Cortex of kidney (tissue), 1 donor: ENCODE data around the gene LCE5A.
"Not testable (repeated sequence)": the region's sequence is repeated elsewhere in the genome, so short reads cannot be mapped to it uniquely, and the experiment has no call there.

Experiments
- DNase-seq: peaks from one replicate; lab custom pipeline; 2025; lab: John Stamatoyannopoulos, UW

Gene LCE5A, protein sequence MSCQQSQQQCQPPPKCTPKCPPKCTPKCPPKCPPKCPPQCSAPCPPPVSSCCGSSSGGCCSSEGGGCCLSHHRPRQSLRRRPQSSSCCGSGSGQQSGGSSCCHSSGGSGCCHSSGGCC

DNA sequence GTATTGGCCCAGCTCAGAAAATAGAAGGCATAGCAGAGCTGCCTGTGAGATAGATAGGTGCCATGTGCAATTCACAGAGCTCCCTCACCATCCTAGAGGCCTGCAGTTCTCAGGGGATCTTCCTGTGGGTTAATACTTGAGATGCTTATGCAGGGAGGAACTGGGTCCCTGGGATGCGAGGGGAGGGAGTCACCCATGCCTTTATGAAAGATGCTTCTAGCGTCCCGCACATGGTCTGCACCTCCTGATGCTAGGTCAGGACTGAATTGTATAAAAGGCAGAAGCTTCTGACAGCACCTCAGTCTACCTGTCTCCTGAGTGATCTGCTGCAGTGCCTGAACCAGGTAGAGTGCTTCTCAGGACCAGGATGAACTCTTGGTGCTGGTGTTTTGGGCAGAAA is at the start of gene LCE5A:
LCE5A (plus strand) TSS at position 301 of the 400 bp plus-strand sequence. CDS start 732 bp downstream, outside the sequence.
- no peak for DNase-seq

DNA sequence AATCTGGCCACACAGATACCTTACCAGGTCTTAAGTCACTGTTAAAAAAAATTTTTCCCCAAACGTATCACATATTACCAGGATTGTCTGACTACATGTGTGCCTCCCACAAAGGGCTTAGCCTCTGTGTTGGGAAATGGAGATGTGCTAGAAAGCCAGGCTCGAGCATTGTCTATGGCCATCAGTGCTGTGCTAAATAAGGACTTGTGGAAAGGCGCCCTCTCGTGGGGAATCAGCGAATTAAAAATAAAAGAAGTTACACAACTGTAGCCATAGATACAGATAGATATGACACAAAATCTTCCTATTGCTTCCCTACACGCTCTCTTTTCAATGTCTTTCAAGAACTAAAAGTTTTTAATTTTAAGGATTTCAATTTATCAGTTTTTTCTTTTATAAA is 49.1 kb upstream of the LCE5A start:
- no peak for DNase-seq

DNA sequence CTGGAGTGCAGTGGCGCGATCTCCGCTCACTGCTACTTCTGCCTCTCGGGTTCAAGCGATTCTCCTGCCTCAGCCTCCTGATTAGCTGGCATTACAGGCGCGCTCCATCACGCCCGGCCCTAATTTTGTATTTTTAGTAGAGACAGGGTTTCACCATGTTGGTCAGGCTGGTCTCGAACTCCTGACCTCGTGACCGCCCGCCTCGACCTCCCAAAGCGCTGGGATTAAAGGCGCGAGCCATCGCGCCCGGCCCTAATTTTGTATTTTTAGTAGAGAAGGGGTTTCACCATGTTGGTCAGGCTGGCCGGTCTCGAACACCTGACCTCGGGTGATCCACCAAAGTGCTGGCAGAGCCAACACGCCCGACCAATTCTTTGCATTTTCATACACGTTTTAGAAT is 48.0 kb upstream of the LCE5A start:
- no peak for DNase-seq

DNA sequence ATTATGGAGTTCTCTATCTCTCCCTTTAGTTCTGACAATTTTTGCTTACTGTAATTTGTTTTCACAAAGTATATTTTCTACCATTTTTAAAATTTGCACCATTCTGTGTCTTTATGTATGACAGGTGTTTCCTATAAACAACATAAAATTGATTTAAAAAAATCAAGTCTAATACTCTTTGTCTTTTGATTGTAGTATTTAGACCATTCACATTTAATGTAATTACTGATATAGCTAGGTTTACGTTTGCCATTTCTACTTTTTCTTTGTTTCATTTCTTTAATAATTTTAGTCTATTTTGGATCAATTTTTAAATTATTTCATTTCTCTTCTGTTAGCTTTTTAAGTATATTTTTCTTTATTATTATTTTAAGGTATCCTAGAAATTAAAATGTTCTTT is 44.4 kb upstream of the LCE5A start:
- DNase-seq, result no peak

DNA sequence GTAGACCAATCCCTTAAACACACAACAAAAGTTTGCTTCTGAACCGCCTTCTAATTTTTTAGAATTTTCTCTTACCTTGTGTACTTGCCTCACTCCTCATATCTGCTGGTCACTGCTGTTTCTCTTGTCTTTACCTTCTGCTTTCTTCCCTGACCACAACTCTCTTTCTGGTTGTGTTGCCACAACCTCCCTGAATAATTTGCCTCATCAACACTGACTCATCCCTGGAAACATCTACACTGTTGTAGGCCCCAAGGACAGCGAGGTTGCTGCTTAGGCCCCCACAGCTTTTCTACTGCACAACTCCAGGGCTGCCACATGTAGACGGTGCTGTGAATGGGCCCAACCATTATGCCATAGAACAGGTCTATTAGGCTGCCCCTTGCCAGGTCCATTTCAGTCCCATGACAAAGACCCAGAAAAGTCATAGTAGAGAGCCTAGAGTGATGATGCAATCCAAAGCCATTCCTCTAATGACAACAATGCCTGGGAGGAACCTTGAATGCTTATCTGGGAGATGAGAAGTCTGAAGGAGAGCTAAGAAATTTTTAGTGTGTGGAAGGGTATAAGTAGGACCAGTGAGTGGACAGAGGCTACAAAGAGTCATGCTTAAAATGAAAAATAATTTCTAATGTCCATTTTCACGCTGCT is 36.6 kb upstream of the LCE5A start:
- DNase-seq, result no peak

DNA sequence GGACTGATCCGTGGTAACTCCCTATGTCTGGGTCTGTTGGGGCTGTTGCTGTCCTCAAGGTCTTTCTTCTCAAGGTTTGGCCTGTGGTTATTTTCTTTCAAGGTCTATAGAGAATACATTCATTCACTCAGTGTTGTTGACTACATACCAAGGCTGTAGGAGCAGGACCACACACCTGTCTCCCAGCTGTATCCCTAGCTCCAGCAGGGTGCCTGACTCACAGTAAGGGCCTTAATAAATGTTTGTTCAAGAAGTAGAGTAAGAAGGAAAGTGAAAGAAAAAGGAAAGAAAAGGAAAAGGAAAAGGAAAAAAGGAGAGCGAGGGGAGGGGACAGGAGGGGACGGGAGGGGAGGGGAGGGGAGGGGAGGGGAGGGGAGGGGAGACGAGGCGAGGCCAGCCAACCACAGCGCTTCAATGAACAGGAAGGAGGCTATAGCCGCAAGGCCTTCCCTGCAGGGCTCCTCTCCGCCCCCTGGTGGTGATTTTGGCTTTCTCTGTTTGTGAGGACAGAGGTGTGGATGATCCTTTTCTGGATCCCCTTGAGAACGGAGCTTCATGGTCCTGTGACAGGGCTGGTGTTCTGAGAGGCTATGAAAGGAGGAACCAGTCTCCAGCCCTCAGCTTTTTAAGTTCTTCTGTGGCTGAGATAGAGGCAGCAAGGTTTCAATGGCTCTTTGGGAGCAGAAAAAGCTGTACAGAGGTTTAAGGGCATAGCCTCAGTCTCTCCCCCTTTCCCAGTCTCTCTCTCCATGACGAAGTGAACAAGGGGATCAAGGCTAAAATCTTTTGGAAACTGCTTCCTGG is 30.6 kb upstream of the LCE5A start:
- DNase-seq, result no peak

DNA sequence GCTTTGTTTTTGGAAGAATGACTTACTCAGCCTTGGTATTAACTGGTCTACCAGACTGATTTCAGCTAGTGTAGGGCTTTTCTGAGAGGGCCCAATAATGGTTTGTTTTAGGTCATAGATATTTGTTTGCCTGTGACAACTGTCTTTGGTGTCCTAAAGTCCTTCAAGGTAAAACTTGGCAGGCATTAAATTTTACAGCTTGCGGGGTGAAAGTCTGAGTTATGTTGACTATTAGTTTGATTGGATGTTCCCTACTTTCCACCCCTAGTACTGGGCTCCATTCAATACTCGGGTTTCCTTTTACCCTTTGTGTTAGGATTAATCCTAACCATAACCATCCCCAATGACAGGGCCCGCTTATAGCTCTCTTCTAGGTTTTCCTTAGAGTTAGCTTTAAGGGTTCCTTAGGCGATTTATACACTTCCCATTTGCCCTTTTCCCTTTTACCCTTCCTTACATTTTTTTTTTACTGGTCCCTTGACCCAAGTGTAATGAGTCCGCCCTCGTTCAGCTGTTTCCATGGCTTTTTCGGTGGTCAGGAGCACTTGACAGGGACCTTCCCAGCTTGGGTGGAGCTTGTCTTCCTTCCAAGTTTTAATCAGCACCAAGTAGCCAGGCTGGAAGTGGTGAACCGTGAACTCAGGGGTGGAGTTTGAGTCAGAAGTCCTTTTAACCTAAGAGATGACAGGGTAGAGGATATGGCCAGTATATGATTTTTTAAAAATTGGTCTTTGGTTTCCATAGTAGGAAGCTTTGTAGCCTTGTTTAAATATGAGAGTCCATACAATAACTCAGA is 28.5 kb upstream of the LCE5A start:
- DNase-seq, result no peak

DNA sequence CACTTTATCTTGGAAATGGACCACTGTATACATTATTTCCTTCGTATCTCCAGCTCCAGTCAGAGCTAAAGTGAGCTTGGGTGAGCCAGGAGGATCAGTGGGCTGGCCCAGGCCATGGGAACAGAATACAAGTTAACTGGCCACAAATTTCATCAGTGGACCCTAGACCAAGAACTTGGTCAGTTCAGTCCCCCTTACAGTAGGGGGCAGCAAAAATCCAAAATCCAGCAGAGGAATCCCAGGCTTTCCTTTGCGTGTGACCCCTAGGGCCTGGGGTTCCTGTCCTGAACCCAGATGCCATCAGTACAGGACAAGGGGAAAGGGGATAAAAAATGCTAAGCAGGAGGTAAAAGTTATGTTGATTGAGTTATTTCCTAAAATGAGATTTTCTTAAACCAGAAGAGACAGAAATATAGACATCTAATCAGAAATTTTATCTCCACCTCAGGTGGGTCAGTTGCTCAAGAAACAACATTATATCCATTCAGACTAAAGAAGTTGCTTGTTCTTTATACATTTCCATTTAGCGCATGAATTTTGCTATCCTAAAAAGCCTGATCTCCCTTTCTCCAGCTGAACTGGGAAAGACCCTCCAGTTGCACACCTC is 24.1 kb upstream of the LCE5A start:
- no peak for DNase-seq

DNA sequence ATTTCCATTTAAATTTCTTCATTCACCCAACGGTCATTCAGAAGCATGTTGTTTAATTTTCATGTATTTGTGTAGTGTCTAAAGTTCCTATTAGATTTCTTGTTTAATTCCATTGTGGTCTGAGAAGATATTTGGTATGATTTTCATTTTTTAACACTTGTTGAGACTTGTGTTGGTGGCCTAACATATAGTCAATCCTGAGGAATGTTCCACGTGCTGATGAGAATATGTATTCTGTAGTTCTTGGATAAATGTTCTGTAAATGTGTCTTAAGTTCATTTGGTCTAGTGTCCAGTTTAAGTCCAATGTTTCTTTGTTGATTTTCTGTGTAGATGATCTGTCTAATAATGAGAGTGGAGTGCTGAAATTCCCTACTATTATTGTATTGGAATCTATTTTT is 22.7 kb upstream of the LCE5A start:
- no peak for DNase-seq

DNA sequence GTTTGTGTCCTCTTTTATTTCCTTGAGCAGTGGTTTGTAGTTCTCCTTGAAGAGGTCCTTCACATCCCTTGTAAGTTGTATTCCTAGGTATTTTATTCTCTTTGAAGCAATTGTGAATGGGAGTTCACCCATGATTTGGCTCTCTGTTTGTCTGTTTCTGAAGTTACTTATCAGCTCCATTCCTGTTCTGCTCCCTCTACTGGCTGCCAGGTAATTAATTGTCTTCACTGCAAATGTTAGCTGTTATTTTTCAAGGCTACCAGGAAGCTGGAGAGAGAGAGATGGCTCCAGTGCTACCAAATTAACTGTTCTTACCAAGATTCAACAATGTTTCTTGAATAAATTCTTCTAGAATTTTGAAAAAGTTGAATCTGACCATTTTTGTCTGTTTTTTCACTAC is 19.1 kb upstream of the LCE5A start:
- not testable (repeated sequence) for DNase-seq

DNA sequence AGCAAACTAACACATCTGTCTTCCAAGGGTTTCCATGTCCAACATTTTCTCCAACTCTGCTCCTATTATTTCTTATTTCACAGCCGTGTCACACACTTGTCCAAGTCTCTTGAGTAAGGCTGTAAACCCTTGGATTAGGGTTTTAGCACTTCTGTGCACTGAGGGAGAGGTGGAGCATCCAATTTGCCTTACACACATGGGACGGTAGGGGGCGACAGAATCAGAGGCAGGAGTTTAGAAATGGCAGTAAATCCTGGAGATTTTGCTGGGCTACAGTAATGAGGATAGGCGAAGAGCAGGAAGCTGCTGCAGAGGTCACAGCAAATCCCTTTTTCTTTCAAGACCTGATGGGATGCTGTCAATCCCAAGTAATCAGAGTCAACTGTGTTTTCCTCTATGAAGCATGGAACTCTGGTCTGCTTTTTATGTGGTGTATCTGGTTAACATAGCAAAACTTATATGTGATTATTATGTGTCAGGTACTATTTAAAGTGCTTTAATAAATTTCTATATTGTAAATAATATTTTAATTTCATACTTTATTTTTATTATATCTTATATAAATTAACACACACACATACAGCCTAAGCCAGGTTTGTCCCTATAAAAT is 15.4 kb upstream of the LCE5A start:
- DNase-seq, result no peak

DNA sequence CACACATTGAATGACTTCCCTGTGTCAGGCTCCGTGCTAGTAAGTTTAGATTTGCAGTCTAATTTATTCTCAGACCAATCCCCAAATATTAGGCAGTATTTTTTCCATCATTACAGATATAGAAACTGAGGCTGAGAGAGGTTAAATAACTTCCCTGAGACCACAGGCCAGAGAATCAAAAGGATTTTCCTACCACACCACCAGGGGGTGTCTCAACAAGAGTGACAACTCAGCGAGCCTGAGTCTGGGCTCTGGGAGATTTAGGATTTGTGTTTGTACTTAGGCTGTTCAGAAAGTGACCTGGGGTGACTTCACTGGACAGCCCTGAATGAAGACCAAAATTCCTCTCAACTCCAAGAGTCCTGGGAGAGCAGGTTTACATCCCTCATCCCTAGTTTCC is 13.3 kb upstream of the LCE5A start:
- no peak for DNase-seq

DNA sequence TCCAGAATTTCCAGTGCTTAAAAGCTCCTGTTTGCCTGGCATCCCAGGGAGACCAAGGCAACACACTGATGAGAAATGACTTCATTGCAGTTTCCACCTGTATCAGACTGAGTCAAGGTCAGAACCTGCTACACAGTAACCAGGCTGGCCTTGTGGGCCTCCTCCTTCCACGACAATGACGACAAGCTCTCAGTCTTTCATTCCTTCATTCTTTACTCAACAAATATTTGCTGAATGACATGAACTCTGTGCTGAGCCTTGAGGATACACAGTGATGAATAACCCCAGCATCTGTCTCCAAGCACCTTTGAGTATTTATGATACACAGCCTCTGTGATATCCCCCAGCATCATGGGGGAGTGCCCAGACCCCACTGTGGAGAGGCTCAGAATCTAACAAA is 8.9 kb upstream of the LCE5A start:
- no peak for DNase-seq

DNA sequence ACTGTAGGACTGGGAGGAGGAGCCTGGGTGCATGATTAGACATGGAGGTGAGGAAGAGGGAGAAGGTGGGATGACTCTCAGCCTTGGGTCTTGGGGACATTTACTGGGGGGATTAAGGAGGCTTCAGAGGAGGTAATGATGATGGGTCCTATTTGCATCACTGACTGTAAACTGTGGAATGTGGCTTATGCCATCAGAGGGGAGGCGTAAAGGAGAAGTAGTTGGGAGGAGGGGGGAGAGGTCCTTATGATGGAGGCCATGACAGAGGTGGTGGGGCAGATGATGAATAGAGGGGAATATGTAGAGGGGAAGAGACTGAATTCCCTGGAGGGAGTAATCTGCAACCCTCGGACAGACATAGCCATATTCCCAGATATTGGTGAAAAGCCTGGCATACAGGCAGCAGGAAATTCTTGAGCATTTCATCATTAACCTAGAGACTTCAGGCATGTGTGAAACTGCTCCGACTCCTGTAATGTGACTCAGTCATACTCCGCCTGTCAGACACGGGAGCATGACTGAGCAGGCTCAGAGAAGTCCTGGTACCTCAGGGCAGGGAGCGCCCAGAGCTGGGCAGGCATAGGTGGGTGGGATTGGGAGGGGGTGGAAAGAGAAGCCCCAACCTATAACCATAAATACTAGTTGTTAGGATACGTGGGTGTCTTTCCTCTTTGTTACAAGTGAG is 8.0 kb upstream of the LCE5A start:
- DNase-seq, result no peak

DNA sequence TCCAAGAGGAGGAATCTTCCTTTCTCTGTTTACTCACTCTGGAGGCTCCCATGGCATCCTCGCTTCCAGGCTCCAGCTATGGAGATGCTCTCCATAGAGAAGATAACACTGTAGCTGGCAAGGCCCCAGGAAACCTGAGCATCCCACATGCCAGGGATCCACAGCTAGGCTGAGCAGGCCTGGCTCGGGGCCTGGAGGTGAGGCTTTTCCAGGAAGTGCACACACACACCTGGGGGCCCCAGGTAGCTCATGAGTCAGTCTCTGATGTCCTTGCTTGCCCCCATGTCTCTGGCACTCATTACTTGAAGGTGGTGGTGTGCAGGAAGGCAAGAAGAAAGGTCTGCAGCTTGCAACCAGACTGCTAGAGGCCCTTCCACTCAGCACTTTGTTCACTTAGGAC is 5.5 kb upstream of the LCE5A start:
- no peak for DNase-seq

DNA sequence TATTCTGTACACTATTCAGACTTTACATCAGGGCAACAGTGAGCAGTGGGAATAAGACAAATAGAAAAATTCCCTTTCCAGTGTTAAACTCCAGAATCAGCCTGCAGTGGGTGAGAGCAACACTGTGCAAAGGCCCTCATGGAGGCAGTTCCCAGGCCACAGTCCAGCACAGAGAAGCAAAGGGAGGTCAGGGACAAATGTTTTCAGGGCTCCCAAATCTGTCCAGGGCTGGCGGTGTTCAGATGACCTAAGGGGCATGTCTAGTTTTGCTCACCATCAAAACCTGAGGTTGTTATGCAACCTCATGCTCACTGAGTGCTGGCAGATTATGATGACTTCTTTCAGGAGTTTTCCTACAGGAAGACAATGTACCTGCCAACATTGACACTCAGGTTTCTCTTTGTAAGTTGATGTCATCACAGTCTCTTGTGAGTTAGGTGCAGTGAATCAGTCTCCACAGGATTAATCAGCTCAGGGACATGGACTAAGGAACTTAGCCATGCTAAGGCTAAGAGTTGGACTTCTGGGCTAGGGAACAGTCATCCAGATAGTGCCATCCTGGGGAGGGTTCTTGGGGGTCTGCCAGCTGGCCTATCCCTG is 3.6 kb upstream of the LCE5A start:
- DNase-seq, result no peak

DNA sequence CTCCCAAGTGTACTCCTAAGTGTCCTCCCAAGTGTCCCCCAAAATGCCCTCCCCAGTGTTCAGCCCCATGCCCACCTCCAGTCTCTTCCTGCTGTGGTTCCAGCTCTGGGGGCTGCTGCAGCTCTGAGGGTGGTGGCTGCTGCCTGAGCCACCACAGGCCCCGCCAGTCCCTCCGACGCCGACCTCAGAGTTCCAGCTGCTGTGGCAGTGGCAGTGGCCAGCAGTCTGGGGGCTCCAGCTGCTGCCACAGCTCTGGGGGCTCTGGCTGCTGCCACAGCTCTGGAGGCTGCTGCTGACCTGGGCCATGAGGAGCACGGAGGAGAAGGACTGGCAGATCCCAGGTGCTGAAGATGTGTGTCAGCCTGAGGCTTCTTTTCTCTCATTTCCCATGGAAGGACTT is 993 bp downstream of the LCE5A start:
- no peak for DNase-seq

DNA sequence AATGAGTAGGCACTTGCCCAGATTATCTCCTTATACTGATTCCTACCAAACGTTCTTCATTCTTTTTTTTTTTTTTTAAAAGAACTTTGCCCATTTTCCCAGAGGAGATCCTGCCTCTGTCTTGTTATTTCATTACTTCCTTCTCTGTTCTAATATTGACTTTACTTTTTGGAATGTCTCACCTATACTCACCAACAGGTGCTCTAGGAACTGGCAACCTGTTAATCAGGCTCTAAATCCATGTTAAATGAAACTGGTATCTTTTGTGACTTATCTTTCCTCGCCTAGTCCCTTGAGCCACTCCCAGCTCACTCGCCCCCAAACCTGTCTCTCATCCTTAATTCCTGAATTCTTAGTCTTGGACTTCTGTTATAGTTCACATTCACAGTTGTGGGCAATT is 2.5 kb downstream of the LCE5A start:
- DNase-seq, result no peak

DNA sequence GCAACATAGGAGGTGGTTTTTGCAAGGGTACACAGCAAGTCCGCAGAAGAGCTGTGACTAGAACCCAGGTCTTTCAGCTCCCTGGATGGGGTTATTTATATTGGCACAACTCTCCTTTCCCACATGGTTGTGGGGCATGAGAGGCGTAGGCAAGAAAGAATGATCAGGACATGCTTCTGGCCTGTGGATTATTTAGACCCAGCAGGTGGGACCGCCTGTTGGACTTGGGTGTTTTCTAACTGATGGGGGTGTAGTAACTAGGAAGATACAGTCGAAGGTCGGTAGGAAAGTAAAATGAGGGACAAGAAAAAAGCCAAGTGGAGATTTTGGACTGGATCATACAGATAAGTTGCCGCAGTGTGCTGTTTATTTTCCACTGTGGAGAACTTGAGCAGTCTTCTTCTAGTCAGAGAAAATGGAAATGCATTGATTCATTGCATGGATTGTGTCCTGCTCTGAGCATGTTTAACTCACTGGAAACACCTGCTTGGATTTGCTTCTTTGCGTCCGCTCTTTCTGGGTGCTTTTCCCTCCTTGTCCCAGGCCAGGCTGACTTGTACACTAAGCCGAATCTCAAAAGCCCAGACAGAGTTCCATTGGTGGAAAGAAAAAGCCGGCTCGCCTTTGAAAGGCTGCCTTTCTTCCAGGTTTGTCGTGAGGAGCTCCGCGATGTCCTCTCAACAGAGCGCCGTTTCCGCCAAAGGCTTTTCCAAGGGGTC is 4.3 kb downstream of the LCE5A start:
- DNase-seq, result no peak

DNA sequence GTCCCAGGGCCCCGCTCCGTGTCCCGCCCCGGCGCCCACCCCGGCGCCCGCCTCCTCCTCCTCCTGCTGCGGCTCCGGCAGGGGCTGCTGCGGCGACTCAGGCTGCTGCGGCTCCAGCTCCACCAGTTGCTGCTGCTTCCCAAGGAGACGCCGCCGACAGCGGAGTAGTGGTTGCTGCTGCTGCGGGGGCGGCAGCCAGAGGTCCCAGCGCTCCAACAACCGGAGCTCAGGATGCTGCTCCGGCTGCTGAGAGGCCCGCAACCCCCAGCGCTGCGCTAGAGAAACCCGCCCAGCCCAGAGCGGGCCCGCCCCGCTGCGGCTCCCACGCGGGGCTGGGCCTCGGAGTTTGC is 4.8 kb downstream of the LCE5A start:
- DNase-seq, result no peak
